Astrocyte of the cerebellum (primary cell): ENCODE measurements around the gene NCOR2.

Experiments used
- DNase-seq: peaks from one replicate; pipeline ENCODE4 v3.0.0-alpha.2; 2011; ENCODE audit warnings: low read depth
- H3K4me3 ChIP-seq: 2 replicates; pipeline ENCODE4 v1.5.1; 2011; ENCODE audit warnings: mild to moderate bottlenecking, low read depth, low read length, moderate library complexity
- CTCF ChIP-seq: IDR thresholded peaks from 2 replicates; pipeline ENCODE4 v1.5.1; 2012; ENCODE audit warnings: low read length, low read depth, moderate library complexity, mild to moderate bottlenecking; ENCODE audit errors: missing control alignments
- in situ Hi-C: cut with HindIII; loops from 2 replicates; pipeline ENCODE4 v1.10.0; 2017; ENCODE audit warnings: low sequenced_read_pairs

NCOR2 gene

GRCh38 chr12:124539084-124540041 lies 28.0 kb downstream of the NCOR2 start:
- no peak overlapping the region for H3K4me3 ChIP-seq
- no peak for TF ChIP-seq CTCF
- in situ Hi-C loops = no loop called here
- no peak for DNase-seq

- H3K4me3 ChIP-seq = no peak overlapping the region
- no peak for DNase-seq
- in situ Hi-C loops = no loop called here
- no peak for TF ChIP-seq CTCF
Measured at GRCh38 chr12:124538194-124539082, 29.0 kb downstream of the NCOR2 start.

GRCh38 chr12:124537525-124538193 lies 29.8 kb downstream of the NCOR2 start:
- no peak for TF ChIP-seq CTCF
- no peak for DNase-seq
- H3K4me3 ChIP-seq = no peak overlapping the region
- in situ Hi-C loops = no loop called here

GRCh38 chr12:124536641-124537040 lies 30.8 kb downstream of the NCOR2 start:
- no peak for TF ChIP-seq CTCF
- DNase-seq = no peak
- in situ Hi-C loops = no loop called here
- H3K4me3 ChIP-seq = no peak overlapping the region

GRCh38 chr12:124534776-124535740 lies 32.4 kb downstream of the NCOR2 start:
- no peak overlapping the region for H3K4me3 ChIP-seq
- in situ Hi-C loops = no loop called here
- no peak for DNase-seq

More at GRCh38 chr12:124534776-124535740, 32.4 kb downstream of the NCOR2 start:
- TF ChIP-seq CTCF = no peak
